ENCODE data around the gene TMPRSS5.
"Not testable (repeated sequence)": the region's sequence is repeated elsewhere in the genome, so short reads cannot be mapped to it uniquely, and the experiment has no call there.

The TMPRSS5 gene

GRCh38 chr11:113724778-113725177 is 18.7 kb upstream of the TMPRSS5 start:
- Histone ChIP-seq H2AFZ (no peak overlapping the region), H3K9ac (no peak overlapping the region), H3K4me1 (no peaks in the 10 kb centered on the region), H3K9me3 (ENCODE audit: control insufficient read depth, low read length) (no peaks in the 10 kb centered on the region), H3K4me3 (ENCODE audit: low read depth, low read length) (no peak overlapping the region), H3K4me2 (ENCODE audit: low read length) (no peak overlapping the region), H3K79me2 (no peaks in the 10 kb centered on the region), H3K36me3 (ENCODE audit: control insufficient read depth, insufficient read depth, low read length) (no peaks in the 10 kb centered on the region), H3K27me3 (ENCODE audit: control insufficient read depth, insufficient read depth, low read length) (no peaks in the 10 kb centered on the region), H3K27ac (no peak overlapping the region)
- TF ChIP-seq CTCF (IDR thresholded peaks at IDR 0.05) = no peak

GRCh38 chr11:113723787-113724186 is 17.7 kb upstream of the TMPRSS5 start:
- H3K9ac ChIP-seq = no peak overlapping the region

GRCh38 chr11:113722934-113723333 is 16.8 kb upstream of the TMPRSS5 start:
- H3K27me3 ChIP-seq (ENCODE audit: control insufficient read depth, insufficient read depth, low read length) = no peaks in the 10 kb centered on the region
- TF ChIP-seq CTCF (IDR thresholded peaks at IDR 0.05) = no peak
- no peaks in the 10 kb centered on the region for H3K9me3 ChIP-seq (ENCODE audit: control insufficient read depth, low read length)
- H3K79me2 ChIP-seq = no peaks in the 10 kb centered on the region
- H2AFZ ChIP-seq = no peak overlapping the region
- no peak overlapping the region for H3K9ac ChIP-seq
- no peak overlapping the region for H3K4me2 ChIP-seq (ENCODE audit: low read length)
- H3K4me1 ChIP-seq = no peaks in the 10 kb centered on the region
- no peaks in the 10 kb centered on the region for H3K36me3 ChIP-seq (ENCODE audit: control insufficient read depth, insufficient read depth, low read length)
- H3K4me3 ChIP-seq (ENCODE audit: low read depth, low read length) = no peak overlapping the region
- H3K27ac ChIP-seq = no peak overlapping the region

More at GRCh38 chr11:113723787-113724186, 17.7 kb upstream of the TMPRSS5 start:
- Histone ChIP-seq H3K27ac (no peak overlapping the region), H3K4me1 (no peaks in the 10 kb centered on the region), H3K9me3 (ENCODE audit: control insufficient read depth, low read length) (no peaks in the 10 kb centered on the region), H3K79me2 (no peaks in the 10 kb centered on the region), H3K4me3 (ENCODE audit: low read depth, low read length) (no peak overlapping the region), H2AFZ (no peak overlapping the region), H3K27me3 (ENCODE audit: control insufficient read depth, insufficient read depth, low read length) (no peaks in the 10 kb centered on the region), H3K4me2 (ENCODE audit: low read length) (no peak overlapping the region), H3K36me3 (ENCODE audit: control insufficient read depth, insufficient read depth, low read length) (no peaks in the 10 kb centered on the region)
- TF ChIP-seq CTCF (IDR thresholded peaks at IDR 0.05) = no peak

- TF ChIP-seq CTCF (IDR thresholded peaks at IDR 0.05) = no peak
These were observed 16.1 kb upstream of the TMPRSS5 start for GRCh38 chr11:113722221-113722620.

GRCh38 chr11:113721462-113722066 is 15.5 kb upstream of the TMPRSS5 start:
- H3K79me2 ChIP-seq = no peaks in the 10 kb centered on the region
- H3K4me1 ChIP-seq = no peaks in the 10 kb centered on the region
- no peak for TF ChIP-seq CTCF (IDR thresholded peaks at IDR 0.05)
- no peak overlapping the region for H2AFZ ChIP-seq
- H3K9me3 ChIP-seq (ENCODE audit: control insufficient read depth, low read length) = no peaks in the 10 kb centered on the region
- no peaks in the 10 kb centered on the region for H3K36me3 ChIP-seq (ENCODE audit: control insufficient read depth, insufficient read depth, low read length)
- no peak overlapping the region for H3K4me2 ChIP-seq (ENCODE audit: low read length)
- no peak overlapping the region for H3K27ac ChIP-seq
- H3K27me3 ChIP-seq (ENCODE audit: control insufficient read depth, insufficient read depth, low read length) = no peaks in the 10 kb centered on the region
- H3K4me3 ChIP-seq (ENCODE audit: low read depth, low read length) = no peak overlapping the region
- H3K9ac ChIP-seq = no peak overlapping the region

More at GRCh38 chr11:113722221-113722620, 16.1 kb upstream of the TMPRSS5 start:
- Histone ChIP-seq H3K4me1 (no peaks in the 10 kb centered on the region), H3K4me3 (ENCODE audit: low read depth, low read length) (no peak overlapping the region), H3K36me3 (ENCODE audit: control insufficient read depth, insufficient read depth, low read length) (no peaks in the 10 kb centered on the region), H3K4me2 (ENCODE audit: low read length) (no peak overlapping the region), H3K27me3 (ENCODE audit: control insufficient read depth, insufficient read depth, low read length) (no peaks in the 10 kb centered on the region), H3K27ac (no peak overlapping the region), H2AFZ (no peak overlapping the region), H3K9ac (no peak overlapping the region), H3K9me3 (ENCODE audit: control insufficient read depth, low read length) (no peaks in the 10 kb centered on the region), H3K79me2 (no peaks in the 10 kb centered on the region)

- not testable (repeated sequence) for H3K4me2 ChIP-seq (ENCODE audit: low read length); H3K27me3 ChIP-seq (ENCODE audit: control insufficient read depth, insufficient read depth, low read length); H3K4me1 ChIP-seq; H3K27ac ChIP-seq; H3K79me2 ChIP-seq; H3K4me3 ChIP-seq (ENCODE audit: low read depth, low read length); H3K9me3 ChIP-seq (ENCODE audit: control insufficient read depth, low read length); H2AFZ ChIP-seq; H3K36me3 ChIP-seq (ENCODE audit: control insufficient read depth, insufficient read depth, low read length); H3K9ac ChIP-seq
These were observed 14.4 kb upstream of the TMPRSS5 start for GRCh38 chr11:113720478-113720877.
